H9 (cell line): ENCODE results near the gene OR4D1. TPM values are rescaled to one million over a fixed set of nuclear protein-coding genes. Genes with fewer than 3 reads are reported as not detected.

Experiments
- DNase-seq: peaks from one replicate; pipeline ENCODE4 v3.0.0-alpha.2; 2017
- H2AFZ ChIP-seq: one replicate; pipeline ENCODE4 v1.6.1; 2013; ENCODE audit warnings: mild to moderate bottlenecking, low read length, control low read depth, moderate library complexity
- H2AK5ac ChIP-seq: 2 replicates; pipeline ENCODE4 v1.6.1; 2013; ENCODE audit warnings: low read length, control low read depth, mixed read lengths; ENCODE audit not compliant: insufficient read length
- H2BK120ac ChIP-seq: one replicate; pipeline ENCODE4 v1.6.1; 2013; ENCODE audit warnings: low read depth, mild to moderate bottlenecking, low read length, control low read depth, inconsistent platforms; ENCODE audit not compliant: poor library complexity, severe bottlenecking
- H2BK12ac ChIP-seq: 2 replicates; pipeline ENCODE4 v1.6.1; 2013; ENCODE audit warnings: low read length, control low read depth, mixed read lengths, low read depth; ENCODE audit not compliant: insufficient read length
- H2BK15ac ChIP-seq: 2 replicates; pipeline ENCODE4 v1.6.1; 2013; ENCODE audit warnings: low read depth, low read length, control low read depth
- H2BK20ac ChIP-seq: one replicate; pipeline ENCODE4 v1.6.1; 2013; ENCODE audit warnings: low read depth, mild to moderate bottlenecking, low read length, control low read depth, inconsistent platforms; ENCODE audit not compliant: poor library complexity, severe bottlenecking
- H2BK5ac ChIP-seq: 2 replicates; pipeline ENCODE4 v1.6.1; 2013; ENCODE audit warnings: low read length, control low read depth, mixed read lengths; ENCODE audit not compliant: insufficient read length
- H3K14ac ChIP-seq: 2 replicates; pipeline ENCODE4 v1.6.1; 2013; ENCODE audit warnings: low read length, control low read depth; ENCODE audit not compliant: insufficient read depth
- H3K18ac ChIP-seq: 2 replicates; pipeline ENCODE4 v1.6.1; 2013; ENCODE audit warnings: low read depth, mild to moderate bottlenecking, mixed read lengths, low read length, control low read depth; ENCODE audit not compliant: insufficient read length
- H3K23ac ChIP-seq: 2 replicates; pipeline ENCODE4 v1.6.1; 2013; ENCODE audit warnings: low read length, control low read depth, mixed read lengths, low read depth; ENCODE audit not compliant: insufficient read length
- H3K23me2 ChIP-seq: 2 replicates; pipeline ENCODE4 v1.6.1; 2013; ENCODE audit warnings: low read depth, mild to moderate bottlenecking, mixed read lengths, low read length, control low read depth; ENCODE audit not compliant: insufficient read length, poor library complexity, severe bottlenecking
- H3K27ac ChIP-seq: 2 replicates; pipeline ENCODE4 v1.5.1; 2013; ENCODE audit warnings: low read length, control low read depth, mixed read lengths, low read depth; ENCODE audit not compliant: insufficient read length
- H3K27me3 ChIP-seq: 2 replicates; pipeline ENCODE4 v1.6.1; 2013; ENCODE audit warnings: low read length, control low read depth, inconsistent platforms; ENCODE audit not compliant: insufficient read depth
- H3K4ac ChIP-seq: 2 replicates; pipeline ENCODE4 v1.6.1; 2013; ENCODE audit warnings: low read depth, mild to moderate bottlenecking, control low read depth, inconsistent platforms, low read length, moderate library complexity
- H3K4me1 ChIP-seq: 2 replicates; pipeline ENCODE4 v1.6.1; 2013; ENCODE audit warnings: low read length, control low read depth, inconsistent platforms; ENCODE audit not compliant: insufficient read depth
- H3K4me2 ChIP-seq: 2 replicates; pipeline ENCODE4 v1.6.1; 2013; ENCODE audit warnings: low read length, control low read depth, mixed read lengths; ENCODE audit not compliant: insufficient read length, insufficient read depth
- H3K56ac ChIP-seq: 2 replicates; pipeline ENCODE4 v1.6.1; 2013; ENCODE audit warnings: low read depth, mild to moderate bottlenecking, mixed read lengths, low read length, control low read depth; ENCODE audit not compliant: insufficient read length
- H3K79me1 ChIP-seq: 2 replicates; pipeline ENCODE4 v1.6.1; 2013; ENCODE audit warnings: low read depth, mild to moderate bottlenecking, moderate library complexity, low read length, control low read depth, inconsistent platforms; ENCODE audit not compliant: insufficient read depth, poor library complexity, severe bottlenecking
- H3K79me2 ChIP-seq: 2 replicates; pipeline ENCODE4 v1.6.1; 2013; ENCODE audit warnings: low read length, control low read depth, inconsistent platforms; ENCODE audit not compliant: insufficient read depth
- H3K9ac ChIP-seq: 2 replicates; pipeline ENCODE4 v1.6.1; 2013; ENCODE audit warnings: low read length, control low read depth, mixed read lengths; ENCODE audit not compliant: insufficient read length; ENCODE audit errors: extremely low read depth
- H3K9me3 ChIP-seq: one replicate; pipeline ENCODE4 v1.6.1; 2013; ENCODE audit warnings: low read depth, low read length, inconsistent platforms; ENCODE audit not compliant: control insufficient read depth
- H3T11ph ChIP-seq: one replicate; pipeline ENCODE4 v1.6.1; 2013; ENCODE audit warnings: mild to moderate bottlenecking, low read length, control low read depth, inconsistent platforms
- H4K20me1 ChIP-seq: one replicate; pipeline ENCODE4 v1.6.1; 2013; ENCODE audit not compliant: control insufficient read depth, insufficient read length, insufficient read depth
- H4K5ac ChIP-seq: 2 replicates; pipeline ENCODE4 v1.6.1; 2013; ENCODE audit warnings: low read depth, mild to moderate bottlenecking, mixed read lengths, low read length, control low read depth; ENCODE audit not compliant: insufficient read length
- H4K8ac ChIP-seq: replicated peaks from 2 replicates; pipeline ENCODE4 v1.6.1; 2013; ENCODE audit warnings: low read length, control low read depth, mixed read lengths, low read depth; ENCODE audit not compliant: insufficient read length
- H4K91ac ChIP-seq: 2 replicates; pipeline ENCODE4 v1.6.1; 2013; ENCODE audit warnings: low read depth, mild to moderate bottlenecking, moderate library complexity, mixed read lengths, low read length, control low read depth; ENCODE audit not compliant: insufficient read length
- H3K27ac Mint-ChIP-seq, 3 experiments: 2 replicates in 2 of 3; 3 replicates in 1 of 3; pipeline ENCODE4 v1.8.0; 2020 to 2021; ENCODE audit warnings: mixed read lengths in 3 of 3, mild to moderate bottlenecking in 1 of 3, moderate library complexity in 1 of 3
- H3K27me3 Mint-ChIP-seq: 2 replicates; pipeline ENCODE4 v1.8.0; 2021; ENCODE audit warnings: low read depth, mild to moderate bottlenecking, moderate library complexity, mixed read lengths
- H3K36me3 Mint-ChIP-seq, 3 experiments: 2 replicates in 2 of 3; 3 replicates in 1 of 3; pipeline ENCODE4 v1.8.0; 2020 to 2021; ENCODE audit warnings: low read depth in 3 of 3, mixed read lengths in 3 of 3; ENCODE audit not compliant: insufficient read depth in 1 of 3
- H3K4me1 Mint-ChIP-seq, 2 experiments: 2 replicates each; pipeline ENCODE4 v1.8.0; 2020; ENCODE audit warnings: mixed read lengths in 2 of 2
- H3K4me3 Mint-ChIP-seq, 2 experiments: 2 replicates in 1 of 2; 3 replicates in 1 of 2; pipeline ENCODE4 v1.8.0; 2020 to 2021; ENCODE audit warnings: mild to moderate bottlenecking in 2 of 2, mixed read lengths in 2 of 2, moderate library complexity in 1 of 2
- H3K9me3 Mint-ChIP-seq, 2 experiments: 2 replicates in 1 of 2; 3 replicates in 1 of 2; pipeline ENCODE4 v1.8.0; 2020; ENCODE audit warnings: mild to moderate bottlenecking in 2 of 2, mixed read lengths in 2 of 2, moderate library complexity in 1 of 2
- CTCF ChIP-seq: fragments of 200-600 bp; sonication (generic); conservative IDR thresholded peaks from 3 replicates; pipeline ENCODE4 v1.8.0; 2021; ENCODE audit warnings: antibody characterized with exemption, mild to moderate bottlenecking
- WGBS: extraction: QIAGEN DNeasy Blood & Tissue Kit; methylation state at CpG from one replicate; pipeline ENCODE4 v1.1.7; 2013; ENCODE audit warnings: missing lambda C conversion rate, low lambda C conversion rate, mixed read lengths; ENCODE audit not compliant: insufficient read length; ENCODE audit errors: extremely low coverage; 5-methylcytosine and 5-hydroxymethylcytosine counted together
- total RNA-seq: library from RNA; stranded (reverse); gene quantifications from 2 replicates; pipeline ENCODE4 v1.2.1, GENCODE V29; 2021

Gene OR4D1
- total RNA-seq, 1 experiment from 2014 or later = 0.11 TPM

GRCh38 chr17:58181796-58182195 lies 33.6 kb downstream of the OR4D1 start:
- no peak overlapping the region for H2BK12ac ChIP-seq
- H3K9me3 Mint-ChIP-seq = no peaks in the 10 kb centered on the region; a peak in 1 of 5 replicates
- H4K91ac ChIP-seq = no peak overlapping the region
- TF ChIP-seq CTCF = no peak
- no peak overlapping the region for H3K9ac ChIP-seq
- no peak overlapping the region for H4K8ac ChIP-seq
- H3K4me2 ChIP-seq = no peak overlapping the region
- H4K5ac ChIP-seq = no peak overlapping the region
- H3K4me3 Mint-ChIP-seq = no peak overlapping the region
- H3K56ac ChIP-seq = no peak overlapping the region
- no peak overlapping the region for H2AFZ ChIP-seq
- no peaks in the 10 kb centered on the region for H3K79me1 ChIP-seq
- no peak overlapping the region for H3K27ac ChIP-seq
- H3K18ac ChIP-seq = no peak overlapping the region
- H2BK5ac ChIP-seq = no peak overlapping the region
- no peak overlapping the region for H3K23ac ChIP-seq
- no peak for DNase-seq
- H3K27ac Mint-ChIP-seq = no peak overlapping the region
- no peaks in the 10 kb centered on the region for H3K9me3 ChIP-seq
- no peak overlapping the region for H3T11ph ChIP-seq
- no peak overlapping the region for H3K14ac ChIP-seq
- peaks cover 19% of the 10 kb centered on the region for H3K27me3 Mint-ChIP-seq
- H4K20me1 ChIP-seq = no peaks in the 10 kb centered on the region
- no peak overlapping the region for H2BK15ac ChIP-seq
- H3K4me1 ChIP-seq = no peaks in the 10 kb centered on the region
- no peak overlapping the region for H2BK20ac ChIP-seq
- no peaks in the 10 kb centered on the region; the same call in 1 of the 2 replicates for H3K27me3 ChIP-seq
- no peaks in the 10 kb centered on the region for H3K79me2 ChIP-seq
- H3K4ac ChIP-seq = no peak overlapping the region
- H3K23me2 ChIP-seq = no peaks in the 10 kb centered on the region
- peaks cover 7 to 8% of the 10 kb centered on the region in 2 experiments; a peak in 3 of 4 replicates for H3K4me1 Mint-ChIP-seq
- no peak overlapping the region for H2BK120ac ChIP-seq
- WGBS = no CpG with 5 or more reads among the region's 4 CpGs
- no peak overlapping the region for H2AK5ac ChIP-seq
- H3K36me3 Mint-ChIP-seq = no peaks in the 10 kb centered on the region
